Endodermal cell (in vitro differentiated cells): ENCODE results near the gene CNOT4. TPM values are rescaled to one million over a fixed set of nuclear protein-coding genes. Genes with fewer than 3 reads are reported as not detected.

Experiments used
- DNase-seq: peaks from one replicate; pipeline ENCODE4 v3.0.0-alpha.2; 2017
- H3K27ac ChIP-seq: 2 replicates; pipeline ENCODE4 v1.5.1; 2013; ENCODE audit warnings: mild to moderate bottlenecking, low read depth, low read length, moderate library complexity
- H3K27me3 ChIP-seq: 2 replicates; pipeline ENCODE4 v1.6.1; 2013; ENCODE audit warnings: mild to moderate bottlenecking, low read length, moderate library complexity; ENCODE audit not compliant: insufficient read depth, control insufficient read depth, poor library complexity, severe bottlenecking
- H3K36me3 ChIP-seq: 2 replicates; pipeline ENCODE4 v1.7.0; 2013; ENCODE audit warnings: mild to moderate bottlenecking, low read length, moderate library complexity; ENCODE audit not compliant: control insufficient read depth, insufficient read depth
- H3K4me1 ChIP-seq: one replicate; pipeline ENCODE4 v1.7.0; 2013; ENCODE audit warnings: low read length; ENCODE audit not compliant: control insufficient read depth, insufficient read depth
- H3K4me3 ChIP-seq: 2 replicates; pipeline ENCODE4 v1.5.1; 2013; ENCODE audit warnings: mild to moderate bottlenecking, low read length, moderate library complexity
- H3K9ac ChIP-seq: 2 replicates; pipeline ENCODE4 v1.6.1; 2013; ENCODE audit warnings: mild to moderate bottlenecking, low read length, moderate library complexity; ENCODE audit not compliant: poor library complexity, severe bottlenecking; ENCODE audit errors: extremely low read depth
- H3K9me3 ChIP-seq: 2 replicates; pipeline ENCODE4 v1.6.1; 2013; ENCODE audit warnings: mild to moderate bottlenecking, low read length, moderate library complexity; ENCODE audit not compliant: control insufficient read depth
- H3K27ac Mint-ChIP-seq: 2 replicates; pipeline ENCODE4 v1.8.0; 2020; ENCODE audit warnings: mixed read lengths
- H3K27me3 Mint-ChIP-seq: 2 replicates; pipeline ENCODE4 v1.8.0; 2021; ENCODE audit warnings: mild to moderate bottlenecking, mixed read lengths; ENCODE audit not compliant: insufficient read depth
- H3K36me3 Mint-ChIP-seq: 2 replicates; pipeline ENCODE4 v1.8.0; 2020; ENCODE audit warnings: low read depth, mixed read lengths
- H3K4me1 Mint-ChIP-seq: 2 replicates; pipeline ENCODE4 v1.8.0; 2020; ENCODE audit warnings: mixed read lengths
- H3K4me3 Mint-ChIP-seq: 2 replicates; pipeline ENCODE4 v1.8.0; 2020; ENCODE audit warnings: mild to moderate bottlenecking, moderate library complexity, mixed read lengths
- H3K9me3 Mint-ChIP-seq: 2 replicates; pipeline ENCODE4 v1.8.0; 2020; ENCODE audit warnings: mild to moderate bottlenecking, mixed read lengths
- CTCF ChIP-seq: fragments of 200-600 bp; sonication (generic); conservative IDR thresholded peaks from 2 replicates; pipeline ENCODE4 v1.5.0; 2021; ENCODE audit warnings: antibody characterized with exemption, mild to moderate bottlenecking
- WGBS, 2 experiments: methylation state at CpG; one replicate each; pipeline versions ENCODE4 v1.1.5 to v1.1.7; 2013; ENCODE audit warnings: missing lambda C conversion rate in 2 of 2, mixed read lengths in 1 of 2; ENCODE audit not compliant: insufficient coverage in 1 of 2, insufficient read length in 1 of 2; 5-methylcytosine and 5-hydroxymethylcytosine counted together
- total RNA-seq, 2 donors: library from RNA; stranded (reverse); fragmentation: NEBNext Ultra II Directional in 1 of 2; extraction: Animal tissue kit (Norgen Biotek cat#: 25700) in 1 of 2; gene quantifications; 2 replicates in 1 of 2; 3 replicates in 1 of 2; pipeline ENCODE4 v1.2.1, GENCODE V29; 2021

CNOT4 gene
- total RNA-seq, 2 donors from 2014 or later, result 22.7 to 23.8 TPM

GRCh38 chr7:135411098-135411497 lies 98.8 kb downstream of the CNOT4 start:
- H3K9me3 Mint-ChIP-seq, result no peaks in the 10 kb centered on the region
- Histone ChIP-seq H3K27ac (no peak overlapping the region), H3K9me3 (no peaks in the 10 kb centered on the region), H3K27me3 (no peaks in the 10 kb centered on the region), H3K4me1 (no peaks in the 10 kb centered on the region), H3K4me3 (no peak overlapping the region), H3K36me3 (peaks cover 5% of the 10 kb centered on the region), H3K9ac (no peak overlapping the region)
- H3K4me1 Mint-ChIP-seq, result peaks cover 4% of the 10 kb centered on the region
- no peaks in the 10 kb centered on the region for H3K27me3 Mint-ChIP-seq
- H3K27ac Mint-ChIP-seq, result no peak overlapping the region
- DNase-seq, result no peak
- no peak overlapping the region for H3K4me3 Mint-ChIP-seq
- peaks cover 8% of the 10 kb centered on the region for H3K36me3 Mint-ChIP-seq
- no peak for TF ChIP-seq CTCF

- Mint-ChIP-seq H3K9me3 (no peaks in the 10 kb centered on the region), H3K4me3 (no peak overlapping the region), H3K36me3 (peaks cover 8% of the 10 kb centered on the region), H3K27me3 (no peaks in the 10 kb centered on the region), H3K4me1 (peaks cover 4% of the 10 kb centered on the region), H3K27ac (no peak overlapping the region)
- Histone ChIP-seq H3K27ac (no peak overlapping the region), H3K36me3 (peaks cover 5% of the 10 kb centered on the region), H3K4me1 (no peaks in the 10 kb centered on the region), H3K27me3 (no peaks in the 10 kb centered on the region), H3K9me3 (no peaks in the 10 kb centered on the region), H3K9ac (no peak overlapping the region), H3K4me3 (no peak overlapping the region)
- TF ChIP-seq CTCF, result no peak
- DNase-seq, result no peak
- 100% methylated on average over 3 of the region's 3 CpGs; no CpG with 5 or more reads in 1 of the 2 experiments for WGBS, 2 experiments
Observed at GRCh38 chr7:135410543-135410942, 99.4 kb downstream of the CNOT4 start.

- 98% methylated on average over 2 of the region's 2 CpGs; no CpG with 5 or more reads in 1 of the 2 experiments for WGBS, 2 experiments
- no peaks in the 10 kb centered on the region for H3K4me1 ChIP-seq
- no peak overlapping the region for H3K27ac Mint-ChIP-seq
- no peaks in the 10 kb centered on the region for H3K9me3 ChIP-seq
- H3K4me3 Mint-ChIP-seq, result no peak overlapping the region
- no peak overlapping the region for H3K4me3 ChIP-seq
- H3K27me3 Mint-ChIP-seq, result no peaks in the 10 kb centered on the region
- no peaks in the 10 kb centered on the region for H3K27me3 ChIP-seq
- H3K4me1 Mint-ChIP-seq, result peaks cover 3% of the 10 kb centered on the region
- DNase-seq, result no peak
- no peak for TF ChIP-seq CTCF
- no peak overlapping the region for H3K27ac ChIP-seq
- peaks cover 5% of the 10 kb centered on the region for H3K36me3 ChIP-seq
- H3K9ac ChIP-seq, result no peak overlapping the region
- H3K9me3 Mint-ChIP-seq, result no peaks in the 10 kb centered on the region
- peaks cover 8% of the 10 kb centered on the region for H3K36me3 Mint-ChIP-seq
Observed at GRCh38 chr7:135409845-135410542, 99.9 kb downstream of the CNOT4 start.
